HCT116 (cell line): ENCODE results near the gene SLC25A18. TPM values are rescaled to one million over a fixed set of nuclear protein-coding genes. Genes with fewer than 3 reads are reported as not detected.

Experiments
- ATAC-seq: fragments of 200-7000 bp; cut with Tn5 transposase; 2 replicates; pipeline ENCODE4 v1.9.1; 2020; ENCODE audit warnings: mild to moderate bottlenecking, moderate library complexity
- BruUV-seq: library from RNA; stranded (reverse); fragments of 400-500 nt; replicated peaks from 2 replicates; lab custom pipeline; 2021; lab: Mats Ljungman, UMichigan
- CTCF ChIA-PET: fragments of 300-600 bp; sonication (Branson Sonifier 250); formaldehyde crosslinking; loops from one replicate; lab custom pipeline; 2021; ENCODE audit warnings: antibody characterized with exemption; lab: Charles Lee
- POLR2A ChIA-PET: fragments of 300-600, 350-600 bp; sonication (Branson Sonifier 250); formaldehyde crosslinking; loops from one replicate; lab custom pipeline; 2021; ENCODE audit warnings: antibody characterized with exemption; lab: Charles Lee
- RAD21 ChIA-PET, 2 experiments: fragments of 300-600 bp; sonication (Branson Sonifier 250); formaldehyde crosslinking; loops; one replicate each; lab custom pipeline; 2023; ENCODE audit warnings: low total read pairs in 2 of 2; ENCODE audit not compliant: uncharacterized antibody in 2 of 2, unreplicated experiment in 2 of 2, low non-redundant PET in 1 of 2; lab: Charles Lee
- DNase-seq: peaks from one replicate; pipeline ENCODE4 v3.0.0-alpha.2; 2010; ENCODE audit warnings: low read depth, low spot score
- H2AFZ ChIP-seq: fragments of 200-600 bp; shearing (Covaris generic), sonication (generic); 2 replicates; pipeline ENCODE4 v1.6.1; 2017; ENCODE audit warnings: low read depth, mixed run types, mixed read lengths, antibody characterized with exemption, low read length; ENCODE audit not compliant: poor library complexity, severe bottlenecking
- H3K27ac ChIP-seq: 2 replicates; pipeline ENCODE4 v1.5.1; 2012; ENCODE audit warnings: low read depth, low read length
- H3K27me3 ChIP-seq: fragments of 200-600 bp; sonication (generic); 2 replicates; pipeline ENCODE4 v1.6.1; 2016; ENCODE audit warnings: mixed run types, low read length, mixed read lengths; ENCODE audit not compliant: insufficient read depth
- H3K36me3 ChIP-seq, 2 experiments: fragments of 200-500 bp in 1 of 2; fragments of 200-600 bp in 1 of 2; sonication (Bioruptor generic) in 1 of 2; sonication (generic) in 1 of 2; 2 replicates each; pipeline versions ENCODE4 v1.5.1 to v1.6.1; 2014 to 2016; ENCODE audit warnings: low read length in 2 of 2, inconsistent platforms in 1 of 2, mixed read lengths in 1 of 2, mixed run types in 1 of 2; ENCODE audit not compliant: insufficient read depth in 2 of 2, control insufficient read depth in 1 of 2
- H3K4me1 ChIP-seq, 2 experiments: fragments of 200-600 bp in 1 of 2; sonication (generic) in 1 of 2; 2 replicates each; pipeline versions ENCODE4 v1.5.1 to v1.6.1; 2012 to 2017; ENCODE audit warnings: low read length in 2 of 2, inconsistent platforms in 1 of 2, mild to moderate bottlenecking in 1 of 2, mixed read lengths in 1 of 2, mixed run types in 1 of 2, moderate library complexity in 1 of 2; ENCODE audit not compliant: insufficient read depth in 2 of 2, control insufficient read depth in 1 of 2
- H3K4me2 ChIP-seq: fragments of 200-600 bp; sonication (generic); 2 replicates; pipeline ENCODE4 v1.6.1; 2017; ENCODE audit warnings: mixed run types, low read length, mixed read lengths
- H3K4me3 ChIP-seq, 2 experiments: fragments of 200-600 bp in 1 of 2; sonication (generic) in 1 of 2; replicated peaks in 1 of 2; 2 replicates each; pipeline ENCODE4 v1.5.1; 2011 to 2016; ENCODE audit warnings: low read length in 2 of 2, control low read depth in 1 of 2, low read depth in 1 of 2, mild to moderate bottlenecking in 1 of 2, mixed read lengths in 1 of 2, mixed run types in 1 of 2
- H3K79me2 ChIP-seq: fragments of 200-600 bp; sonication (generic); 2 replicates; pipeline ENCODE4 v1.6.1; 2017; ENCODE audit warnings: mild to moderate bottlenecking, mixed run types, low read length, moderate library complexity, mixed read lengths; ENCODE audit not compliant: insufficient read depth
- H3K9ac ChIP-seq: fragments of 200-600 bp; sonication (generic); 2 replicates; pipeline ENCODE4 v1.6.1; 2016; ENCODE audit warnings: low read length, mixed read lengths
- H3K9me2 ChIP-seq: fragments of 200-600 bp; sonication (generic), shearing (Covaris generic); 2 replicates; pipeline ENCODE4 v1.6.1; 2017; ENCODE audit warnings: mixed run types, mild to moderate bottlenecking, moderate library complexity; ENCODE audit not compliant: insufficient read depth
- H3K9me3 ChIP-seq, 2 experiments: fragments of 200-500 bp in 1 of 2; fragments of 200-600 bp in 1 of 2; sonication (Bioruptor generic) in 1 of 2; sonication (generic) in 1 of 2; 2 replicates each; pipeline ENCODE4 v1.6.1; 2014 to 2017; ENCODE audit warnings: low read length in 2 of 2, mixed read lengths in 2 of 2, inconsistent platforms in 1 of 2, low read depth in 1 of 2, mild to moderate bottlenecking in 1 of 2, mixed run types in 1 of 2, moderate library complexity in 1 of 2; ENCODE audit not compliant: control insufficient read depth in 1 of 2, insufficient read depth in 1 of 2
- H4K20me1 ChIP-seq: fragments of 200-600 bp; sonication (generic), shearing (Covaris generic); 2 replicates; pipeline ENCODE4 v1.6.1; 2017; ENCODE audit warnings: mixed run types, mild to moderate bottlenecking, moderate library complexity; ENCODE audit not compliant: insufficient read depth
- CBX3 ChIP-seq: IDR thresholded peaks from 2 replicates; pipeline ENCODE4 v1.6.1; 2012; ENCODE audit warnings: low read depth
- EZH2 ChIP-seq: fragments of 200-600 bp; sonication (generic); IDR thresholded peaks from 2 replicates; pipeline ENCODE4 v1.6.1; 2017; ENCODE audit warnings: antibody characterized with exemption, mixed run types
- EZH2phosphoT487 ChIP-seq: fragments of 200-600 bp; IDR thresholded peaks from 2 replicates; pipeline ENCODE4 v1.6.1; 2018; ENCODE audit warnings: antibody characterized with exemption, borderline replicate concordance
- MAX ChIP-seq: IDR thresholded peaks from 2 replicates; pipeline ENCODE4 v1.6.1; 2012
- RAD21 ChIP-seq: IDR thresholded peaks from 2 replicates; pipeline ENCODE4 v1.6.1; 2012; ENCODE audit warnings: low read depth, mild to moderate bottlenecking
- ZNF274 ChIP-seq: fragments of 200-500 bp; sonication (Bioruptor generic); IDR thresholded peaks from 2 replicates; pipeline ENCODE4 v1.6.1; 2014; ENCODE audit warnings: mild to moderate bottlenecking, low read depth, low read length, inconsistent platforms
- intact Hi-C: fragments of 100-400 bp; cut with micrococcal nuclease; formaldehyde crosslinking; loops from 2 replicates; pipeline ENCODE4 v1.10.0; 2022
- total RNA-seq: library from RNA; stranded (reverse); gene quantifications from one replicate; pipeline ENCODE4 v1.2.1, GENCODE V29; 2021; ENCODE audit not compliant: unreplicated experiment
- TF ChIP-seq, protein P1 (sequence below): IDR thresholded peaks from 2 replicates; pipeline ENCODE4 v1.6.1; 2012
- TF ChIP-seq, protein P2 (sequence below): IDR thresholded peaks from 2 replicates; pipeline ENCODE4 v1.6.1; 2012; ENCODE audit warnings: low read depth

SLC25A18 gene
- total RNA-seq, 1 experiment from 2014 or later: not detected

DNA sequence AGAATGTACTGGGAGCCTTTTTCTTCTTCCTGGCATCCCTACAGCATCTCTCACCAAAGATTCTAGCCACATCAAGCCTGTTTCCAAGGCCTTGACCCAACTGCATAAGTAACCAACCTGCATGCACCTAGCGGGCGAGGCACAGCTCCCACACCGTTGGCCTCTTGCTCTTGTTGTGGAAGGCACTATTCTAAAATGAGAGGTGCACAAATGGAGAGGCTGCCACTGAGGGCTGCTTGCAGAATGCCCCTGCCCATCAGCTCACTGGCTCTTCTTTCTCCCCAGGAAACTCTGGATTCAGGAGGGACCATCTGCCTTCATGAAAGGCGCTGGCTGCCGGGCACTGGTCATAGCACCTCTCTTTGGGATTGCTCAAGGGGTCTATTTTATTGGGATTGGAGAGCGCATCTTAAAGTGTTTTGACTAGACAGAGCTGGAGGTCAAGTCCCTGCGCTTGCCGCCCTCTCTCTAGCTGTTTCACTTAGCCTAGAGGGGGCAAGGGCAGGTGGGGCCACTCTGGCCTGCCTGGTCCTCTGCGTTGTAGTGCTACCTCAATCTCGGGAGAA, 26.6 kb downstream of the SLC25A18 start:
- no peak overlapping the region for H3K9ac ChIP-seq
- H3K9me2 ChIP-seq: no peaks in the 10 kb centered on the region
- CTCF ChIA-PET: no interaction called here
- no peak overlapping the region for H3K27ac ChIP-seq
- no peaks in the 10 kb centered on the region for H3K9me3 ChIP-seq
- no peak for TF ChIP-seq MAX
- TF ChIP-seq, protein P1, sequence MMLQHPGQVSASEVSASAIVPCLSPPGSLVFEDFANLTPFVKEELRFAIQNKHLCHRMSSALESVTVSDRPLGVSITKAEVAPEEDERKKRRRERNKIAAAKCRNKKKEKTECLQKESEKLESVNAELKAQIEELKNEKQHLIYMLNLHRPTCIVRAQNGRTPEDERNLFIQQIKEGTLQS: no peak
- no peak for TF ChIP-seq ZNF274
- TF ChIP-seq EZH2: no peak
- TF ChIP-seq RAD21: no peak
- TF ChIP-seq, protein P2, sequence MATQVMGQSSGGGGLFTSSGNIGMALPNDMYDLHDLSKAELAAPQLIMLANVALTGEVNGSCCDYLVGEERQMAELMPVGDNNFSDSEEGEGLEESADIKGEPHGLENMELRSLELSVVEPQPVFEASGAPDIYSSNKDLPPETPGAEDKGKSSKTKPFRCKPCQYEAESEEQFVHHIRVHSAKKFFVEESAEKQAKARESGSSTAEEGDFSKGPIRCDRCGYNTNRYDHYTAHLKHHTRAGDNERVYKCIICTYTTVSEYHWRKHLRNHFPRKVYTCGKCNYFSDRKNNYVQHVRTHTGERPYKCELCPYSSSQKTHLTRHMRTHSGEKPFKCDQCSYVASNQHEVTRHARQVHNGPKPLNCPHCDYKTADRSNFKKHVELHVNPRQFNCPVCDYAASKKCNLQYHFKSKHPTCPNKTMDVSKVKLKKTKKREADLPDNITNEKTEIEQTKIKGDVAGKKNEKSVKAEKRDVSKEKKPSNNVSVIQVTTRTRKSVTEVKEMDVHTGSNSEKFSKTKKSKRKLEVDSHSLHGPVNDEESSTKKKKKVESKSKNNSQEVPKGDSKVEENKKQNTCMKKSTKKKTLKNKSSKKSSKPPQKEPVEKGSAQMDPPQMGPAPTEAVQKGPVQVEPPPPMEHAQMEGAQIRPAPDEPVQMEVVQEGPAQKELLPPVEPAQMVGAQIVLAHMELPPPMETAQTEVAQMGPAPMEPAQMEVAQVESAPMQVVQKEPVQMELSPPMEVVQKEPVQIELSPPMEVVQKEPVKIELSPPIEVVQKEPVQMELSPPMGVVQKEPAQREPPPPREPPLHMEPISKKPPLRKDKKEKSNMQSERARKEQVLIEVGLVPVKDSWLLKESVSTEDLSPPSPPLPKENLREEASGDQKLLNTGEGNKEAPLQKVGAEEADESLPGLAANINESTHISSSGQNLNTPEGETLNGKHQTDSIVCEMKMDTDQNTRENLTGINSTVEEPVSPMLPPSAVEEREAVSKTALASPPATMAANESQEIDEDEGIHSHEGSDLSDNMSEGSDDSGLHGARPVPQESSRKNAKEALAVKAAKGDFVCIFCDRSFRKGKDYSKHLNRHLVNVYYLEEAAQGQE: no peak
- TF ChIP-seq CBX3: no peak
- no peak for TF ChIP-seq EZH2phosphoT487
- H3K4me2 ChIP-seq: no peak overlapping the region
- no peaks in the 10 kb centered on the region for H3K27me3 ChIP-seq
- intact Hi-C loops: no loop called here
- ATAC-seq (no peak), DNase-seq (no peak)
- no peak overlapping the region for H2AFZ ChIP-seq
- POLR2A ChIA-PET: no interaction called here
- RAD21 ChIA-PET: no interaction called here
- no peaks in the 10 kb centered on the region for H3K79me2 ChIP-seq
- no peak overlapping the region for H3K4me3 ChIP-seq
- H4K20me1 ChIP-seq: no peaks in the 10 kb centered on the region
- H3K4me1 ChIP-seq: no peaks in the 10 kb centered on the region
- no TSS peak for BruUV-seq
- H3K36me3 ChIP-seq: peaks cover 19 to 27% of the 10 kb centered on the region in 2 experiments; a peak in 3 of 4 replicates
